ENCODE data around the gene FAM162B.

DNA sequence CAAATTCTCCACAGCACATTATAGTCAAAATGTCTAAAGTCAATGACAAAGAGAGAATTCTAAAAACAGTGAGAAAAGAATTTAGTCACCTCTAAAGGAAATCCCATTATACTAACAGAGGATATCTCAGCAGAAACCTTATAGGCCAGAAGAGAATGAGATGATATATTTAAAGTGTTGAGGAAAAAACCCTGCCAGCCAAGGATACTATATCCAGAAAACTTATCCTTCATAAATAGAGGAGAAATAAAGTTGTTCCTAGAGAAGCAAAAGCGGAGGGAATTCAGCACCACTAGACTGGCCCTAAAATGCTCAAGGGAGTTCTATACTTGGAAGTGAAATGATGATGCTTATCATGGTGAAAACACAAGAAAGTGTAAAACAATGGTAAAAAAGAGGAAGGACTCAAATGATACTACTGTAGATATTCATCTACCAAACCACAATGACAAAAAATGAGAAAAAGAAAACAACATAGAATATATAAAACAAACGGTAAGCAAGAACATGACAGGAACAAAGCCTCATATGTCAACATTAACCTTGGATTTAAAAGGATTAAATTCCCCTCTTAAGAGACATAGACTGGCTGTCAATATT is 46.6 kb upstream of the FAM162B start:
- TF ChIP-seq EZH2 (IDR thresholded peaks at IDR 0.05; ENCODE audit: low read length, missing control alignments) (no peak), CTCF (conservative IDR thresholded peaks at IDR 0.05 in 1 of 2, IDR thresholded peaks at IDR 0.05 in 1 of 2; ENCODE audit: low read depth in 1 of 2, low read length in 2 of 2) (no peak)
